ENCODE data around the gene CALCOCO2. TPM values are rescaled to one million over a fixed set of nuclear protein-coding genes. Genes with fewer than 3 reads are reported as not detected.

CALCOCO2 gene
- total RNA-seq, 4 donors from 2014 or later, result 97.7 to 112 (median 106) TPM

DNA sequence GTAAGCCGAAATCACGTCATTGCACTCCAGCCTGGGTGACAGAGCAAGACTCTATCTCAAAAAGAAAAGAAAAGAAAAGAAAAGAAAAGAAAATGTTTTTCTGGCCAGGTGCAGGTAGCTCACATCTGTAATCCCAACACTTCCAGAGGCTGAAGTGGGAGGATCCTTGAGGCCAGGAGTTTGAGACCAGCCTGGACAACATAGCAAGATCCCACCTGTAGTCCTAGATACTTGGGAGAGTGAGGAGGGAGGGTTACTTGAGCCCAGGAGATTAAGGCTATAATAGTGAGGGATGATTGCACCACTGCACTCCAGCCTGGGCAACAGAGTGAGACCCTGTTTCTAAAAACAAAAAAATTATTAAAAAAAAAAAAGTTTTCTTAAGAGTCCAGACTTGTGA is 59.3 kb downstream of the CALCOCO2 start:
- intact Hi-C loops (cut with DNase I; ENCODE audit: low total_unique reads), result no loop called here
- no peak overlapping the region for H3K4me3 ChIP-seq (ENCODE audit: low read depth, poor library complexity, severe bottlenecking)
- 92 to 93% methylated on average over 2 of the region's 2 CpGs for WGBS, 2 donors

DNA sequence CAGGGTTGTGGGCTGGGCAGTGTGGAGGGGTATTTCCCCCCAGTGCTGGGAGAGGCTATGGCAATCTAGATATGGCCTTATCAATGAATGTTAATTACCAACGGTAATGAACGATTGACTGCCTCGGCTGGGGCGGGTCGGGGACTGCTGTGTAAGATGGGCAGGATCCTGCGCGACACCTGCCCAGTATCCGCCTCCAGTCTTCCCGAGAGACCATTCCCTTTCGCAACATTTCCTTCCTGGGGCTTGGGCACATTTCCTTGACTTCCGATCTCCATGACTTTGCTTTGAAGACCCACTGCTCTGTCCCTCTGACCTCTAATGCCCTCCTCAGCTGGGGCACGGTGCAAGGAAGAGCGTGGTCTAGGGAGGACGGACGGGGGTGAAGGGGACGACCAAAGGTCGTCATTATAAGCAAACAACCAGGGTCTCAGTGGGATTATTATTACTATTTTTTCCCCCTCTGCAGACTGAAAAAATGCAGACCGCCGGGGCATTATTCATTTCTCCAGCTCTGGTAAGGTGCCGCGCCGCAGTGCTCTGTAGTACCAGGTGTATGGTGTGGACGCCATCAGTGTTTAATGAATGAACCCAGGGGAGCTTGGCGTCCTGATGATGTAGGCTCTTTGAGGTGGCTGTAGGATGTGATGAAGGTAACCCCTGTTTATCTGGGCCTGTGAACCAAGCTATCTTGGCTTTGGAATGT is 62.3 kb downstream of the CALCOCO2 start:
- intact Hi-C loops (cut with DNase I; ENCODE audit: low total_unique reads), result no loop called here
- DNase-seq (ENCODE audit: low spot score in 2 of 2), result no peak
- H3K4me3 ChIP-seq (ENCODE audit: low read depth, poor library complexity, severe bottlenecking), result peak overlapping the region; percentile 58
- no peak for TF ChIP-seq POLR2A (IDR thresholded peaks at IDR 0.05)
- TF ChIP-seq, protein P1, sequence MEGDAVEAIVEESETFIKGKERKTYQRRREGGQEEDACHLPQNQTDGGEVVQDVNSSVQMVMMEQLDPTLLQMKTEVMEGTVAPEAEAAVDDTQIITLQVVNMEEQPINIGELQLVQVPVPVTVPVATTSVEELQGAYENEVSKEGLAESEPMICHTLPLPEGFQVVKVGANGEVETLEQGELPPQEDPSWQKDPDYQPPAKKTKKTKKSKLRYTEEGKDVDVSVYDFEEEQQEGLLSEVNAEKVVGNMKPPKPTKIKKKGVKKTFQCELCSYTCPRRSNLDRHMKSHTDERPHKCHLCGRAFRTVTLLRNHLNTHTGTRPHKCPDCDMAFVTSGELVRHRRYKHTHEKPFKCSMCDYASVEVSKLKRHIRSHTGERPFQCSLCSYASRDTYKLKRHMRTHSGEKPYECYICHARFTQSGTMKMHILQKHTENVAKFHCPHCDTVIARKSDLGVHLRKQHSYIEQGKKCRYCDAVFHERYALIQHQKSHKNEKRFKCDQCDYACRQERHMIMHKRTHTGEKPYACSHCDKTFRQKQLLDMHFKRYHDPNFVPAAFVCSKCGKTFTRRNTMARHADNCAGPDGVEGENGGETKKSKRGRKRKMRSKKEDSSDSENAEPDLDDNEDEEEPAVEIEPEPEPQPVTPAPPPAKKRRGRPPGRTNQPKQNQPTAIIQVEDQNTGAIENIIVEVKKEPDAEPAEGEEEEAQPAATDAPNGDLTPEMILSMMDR (IDR thresholded peaks at IDR 0.05), result no peak
- WGBS, 2 donors, result 1 to 2% methylated on average over 24 of the region's 24 CpGs

More for the DNA sequence above, 59.3 kb downstream of the CALCOCO2 start:
- TF ChIP-seq, protein P1 (IDR thresholded peaks at IDR 0.05), result no peak
- no peak for TF ChIP-seq POLR2A (IDR thresholded peaks at IDR 0.05)
- DNase-seq (ENCODE audit: low spot score in 2 of 2), result no peak

GRCh38 chr17:48893646-48894508 is 63.0 kb downstream of the CALCOCO2 start:
- TF ChIP-seq, protein P1 (IDR thresholded peaks at IDR 0.05), result no peak
- no peak for TF ChIP-seq POLR2A (IDR thresholded peaks at IDR 0.05)
- no peak overlapping the region for H3K4me3 ChIP-seq (ENCODE audit: low read depth, poor library complexity, severe bottlenecking)
- 53 to 58% methylated on average over 5 of the region's 5 CpGs for WGBS, 2 donors
- intact Hi-C loops (cut with DNase I; ENCODE audit: low total_unique reads), result no loop called here
- DNase-seq (ENCODE audit: low spot score in 2 of 2), result no peak

- no peak for TF ChIP-seq POLR2A (IDR thresholded peaks at IDR 0.05)
- DNase-seq (ENCODE audit: low spot score in 2 of 2), result no peak
- H3K4me3 ChIP-seq (ENCODE audit: low read depth, poor library complexity, severe bottlenecking), result no peak overlapping the region
- WGBS, 2 donors, result 69 to 70% methylated on average over 3 of the region's 3 CpGs
- intact Hi-C loops (cut with DNase I; ENCODE audit: low total_unique reads), result no loop called here
Measured at GRCh38 chr17:48894886-48895285, 64.1 kb downstream of the CALCOCO2 start.

- WGBS, 2 donors, result 9 to 39% methylated on average over 1 of the region's 1 CpG
- intact Hi-C loops (cut with DNase I; ENCODE audit: low total_unique reads), result no loop called here
- TF ChIP-seq, protein P1 (IDR thresholded peaks at IDR 0.05), result no peak
- no peak for TF ChIP-seq POLR2A (IDR thresholded peaks at IDR 0.05)
- no peak for DNase-seq (ENCODE audit: low spot score in 2 of 2)
- H3K4me3 ChIP-seq (ENCODE audit: low read depth, poor library complexity, severe bottlenecking), result no peak overlapping the region
Measured at GRCh38 chr17:48901241-48901640, 70.4 kb downstream of the CALCOCO2 start.

DNA sequence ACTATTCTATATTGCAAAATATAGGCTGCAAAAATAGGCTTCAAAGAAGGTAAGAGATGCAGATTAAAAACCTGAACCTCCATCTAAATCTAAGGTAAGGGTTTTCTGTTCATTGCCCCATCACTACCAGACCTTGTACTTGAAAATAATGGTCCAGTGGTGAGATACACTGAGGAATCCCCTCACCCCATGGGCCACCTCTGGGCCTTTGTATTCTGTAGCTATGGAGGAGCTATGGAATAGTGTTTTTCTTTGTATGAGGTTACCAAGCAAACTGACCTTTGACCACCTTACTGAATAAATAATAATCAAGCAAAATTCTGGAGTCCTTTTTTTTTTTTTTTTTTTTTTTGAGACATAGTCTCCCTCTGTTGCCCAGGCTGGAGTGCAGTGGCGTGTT is 72.6 kb downstream of the CALCOCO2 start:
- DNase-seq (ENCODE audit: low spot score in 2 of 2), result no peak
- intact Hi-C loops (cut with DNase I; ENCODE audit: low total_unique reads), result no loop called here
- TF ChIP-seq, protein P1 (IDR thresholded peaks at IDR 0.05), result no peak
- TF ChIP-seq POLR2A (IDR thresholded peaks at IDR 0.05), result no peak
- no peak overlapping the region for H3K4me3 ChIP-seq (ENCODE audit: low read depth, poor library complexity, severe bottlenecking)
- WGBS, 2 donors, result 94 to 100% methylated on average over 1 of the region's 1 CpG
